IPS-18a (cell line): ENCODE measurements around the gene LPGAT1.

Experiments used
- H3K27ac ChIP-seq: one replicate; pipeline ENCODE4 v1.5.1; 2013; ENCODE audit warnings: low read length
- H3K27me3 ChIP-seq: one replicate; pipeline ENCODE4 v1.6.1; 2013; ENCODE audit warnings: mild to moderate bottlenecking, low read length; ENCODE audit not compliant: control insufficient read depth, insufficient read depth
- H3K36me3 ChIP-seq: one replicate; pipeline ENCODE4 v1.6.1; 2013; ENCODE audit warnings: low read depth, low read length; ENCODE audit not compliant: control insufficient read depth
- H3K4me1 ChIP-seq: one replicate; pipeline ENCODE4 v1.6.1; 2013; ENCODE audit warnings: low read depth, low read length; ENCODE audit not compliant: control insufficient read depth
- H3K4me3 ChIP-seq: one replicate; pipeline ENCODE4 v1.5.1; 2013; ENCODE audit warnings: low read length
- H3K9ac ChIP-seq: one replicate; pipeline ENCODE4 v1.6.1; 2013; ENCODE audit warnings: mild to moderate bottlenecking, low read length, moderate library complexity
- H3K9me3 ChIP-seq: one replicate; pipeline ENCODE4 v1.6.1; 2013; ENCODE audit warnings: low read depth, low read length; ENCODE audit not compliant: control insufficient read depth

LPGAT1 gene

DNA sequence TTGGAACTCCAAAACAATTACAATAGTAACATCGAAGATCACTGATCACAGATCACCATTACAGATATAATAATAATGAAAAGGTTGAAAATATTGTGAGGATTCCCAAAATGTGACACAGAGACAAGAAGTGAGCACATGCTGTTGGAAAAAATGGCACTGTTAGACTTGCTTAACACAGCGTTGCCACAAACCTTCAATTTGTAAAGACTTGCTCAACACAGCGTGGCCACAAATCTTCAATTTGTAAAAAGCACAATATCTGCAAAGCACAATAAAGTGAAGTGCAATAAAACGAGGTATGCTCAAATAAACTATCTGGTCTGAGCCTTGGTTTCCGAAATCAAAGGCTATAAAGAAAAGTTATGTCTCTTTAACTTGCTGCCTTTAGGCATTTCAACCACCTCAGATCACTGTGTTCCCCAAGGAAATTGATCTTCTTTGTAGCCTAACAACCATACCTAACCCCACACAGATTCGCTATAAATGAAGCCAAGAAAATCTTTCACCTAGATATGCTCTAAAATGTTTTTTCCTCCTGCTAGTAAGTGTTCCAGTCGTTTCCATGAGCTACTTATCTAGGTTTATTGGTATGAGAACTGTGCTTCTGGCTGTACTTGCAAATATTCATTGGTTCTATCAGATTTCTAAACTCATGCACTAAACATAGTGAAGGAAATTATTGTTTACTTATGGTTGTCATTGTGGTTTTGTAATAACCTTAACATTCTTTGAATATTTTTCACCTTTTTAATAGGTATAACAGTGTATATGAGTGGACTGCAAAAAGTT is 13.1 kb upstream of the LPGAT1 start:
- Histone ChIP-seq H3K36me3 (no peaks in the 10 kb centered on the region), H3K4me1 (no peaks in the 10 kb centered on the region), H3K27me3 (no peaks in the 10 kb centered on the region), H3K4me3 (no peak overlapping the region), H3K9me3 (no peaks in the 10 kb centered on the region), H3K27ac (no peak overlapping the region), H3K9ac (no peak overlapping the region)

DNA sequence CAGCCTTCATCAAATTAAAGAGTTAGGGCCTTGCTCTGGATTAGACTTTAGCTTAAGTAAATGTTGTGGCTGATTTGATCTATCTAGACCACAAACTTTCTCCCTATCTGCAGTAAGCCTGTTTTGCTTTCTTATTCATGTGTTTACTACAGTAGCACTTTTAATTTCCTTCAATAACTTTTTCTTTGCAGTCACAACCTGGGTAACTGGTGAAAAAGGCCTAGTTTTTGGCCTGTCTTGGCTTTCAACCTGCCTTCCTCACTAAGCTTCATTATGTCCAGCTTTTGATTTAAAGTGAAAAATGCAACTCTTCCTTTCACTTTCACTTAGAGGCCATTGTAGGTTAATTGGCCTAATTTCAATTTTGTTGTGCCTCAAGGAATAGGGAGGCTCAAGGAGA is 12.5 kb upstream of the LPGAT1 start:
- H3K9ac ChIP-seq, result no peak overlapping the region
- H3K27ac ChIP-seq, result no peak overlapping the region
- H3K4me3 ChIP-seq, result no peak overlapping the region

DNA sequence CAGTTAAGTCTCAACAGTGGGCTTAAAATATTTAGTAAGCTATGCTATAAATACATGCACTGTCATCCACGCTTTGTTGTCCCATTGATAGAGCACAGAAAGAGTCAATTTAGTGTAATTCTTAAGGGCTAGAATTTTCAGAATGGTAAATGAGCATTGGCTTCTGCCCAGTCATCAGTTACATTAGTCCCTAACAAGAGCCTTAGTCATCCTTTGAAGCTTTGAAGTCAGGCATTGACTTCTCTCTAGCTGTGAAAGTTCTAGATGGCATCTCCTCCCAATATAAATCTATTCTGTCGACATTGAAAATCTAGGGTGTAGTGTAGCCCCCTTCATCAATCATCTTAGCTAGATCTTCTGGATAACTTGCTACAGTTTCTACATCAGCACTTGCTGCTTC is 12.0 kb upstream of the LPGAT1 start:
- H3K4me1 ChIP-seq, result no peaks in the 10 kb centered on the region
- no peaks in the 10 kb centered on the region for H3K9me3 ChIP-seq
- H3K27ac ChIP-seq, result no peak overlapping the region
- H3K27me3 ChIP-seq, result no peaks in the 10 kb centered on the region
- no peaks in the 10 kb centered on the region for H3K36me3 ChIP-seq
- no peak overlapping the region for H3K9ac ChIP-seq
- H3K4me3 ChIP-seq, result no peak overlapping the region

More for the DNA sequence above, 12.5 kb upstream of the LPGAT1 start:
- Histone ChIP-seq H3K9me3 (no peaks in the 10 kb centered on the region), H3K27me3 (no peaks in the 10 kb centered on the region), H3K36me3 (no peaks in the 10 kb centered on the region), H3K4me1 (no peaks in the 10 kb centered on the region)

- no peak overlapping the region for H3K9ac ChIP-seq
- no peaks in the 10 kb centered on the region for H3K27me3 ChIP-seq
- no peaks in the 10 kb centered on the region for H3K36me3 ChIP-seq
- H3K4me1 ChIP-seq, result no peaks in the 10 kb centered on the region
- no peak overlapping the region for H3K4me3 ChIP-seq
- no peaks in the 10 kb centered on the region for H3K9me3 ChIP-seq
- H3K27ac ChIP-seq, result no peak overlapping the region
These were observed 8.5 kb upstream of the LPGAT1 start for GRCh38 chr1:211839106-211839505.

GRCh38 chr1:211833174-211833820 is 2.7 kb upstream of the LPGAT1 start:
- no peak overlapping the region for H3K9ac ChIP-seq
- H3K4me1 ChIP-seq, result peaks cover 10% of the 10 kb centered on the region
- H3K9me3 ChIP-seq, result no peaks in the 10 kb centered on the region
- no peak overlapping the region for H3K27ac ChIP-seq
- no peaks in the 10 kb centered on the region for H3K36me3 ChIP-seq
- no peak overlapping the region for H3K4me3 ChIP-seq
- H3K27me3 ChIP-seq, result peaks cover 15% of the 10 kb centered on the region

DNA sequence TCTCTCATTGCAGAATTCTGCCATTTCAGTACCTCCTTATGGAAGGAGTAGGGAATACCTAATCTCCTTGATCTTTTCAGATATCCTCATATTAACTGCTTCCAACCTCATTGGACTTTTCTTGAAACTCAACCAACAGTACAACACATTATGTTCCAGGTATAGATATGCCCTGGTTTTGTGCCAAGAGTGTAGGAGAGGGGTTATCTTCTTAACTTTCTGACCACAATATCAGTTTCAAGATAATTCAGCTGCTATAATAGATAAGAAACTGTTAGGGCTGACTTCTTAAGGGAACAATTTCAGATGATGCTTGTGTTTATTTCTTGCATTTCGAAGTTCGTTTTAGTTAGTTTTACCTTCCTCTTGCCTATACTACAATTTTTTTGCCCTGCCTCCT is 2.1 kb upstream of the LPGAT1 start:
- Histone ChIP-seq H3K4me3 (no peak overlapping the region), H3K27ac (no peak overlapping the region), H3K4me1 (peaks cover 10% of the 10 kb centered on the region), H3K9me3 (no peaks in the 10 kb centered on the region), H3K9ac (no peak overlapping the region), H3K36me3 (no peaks in the 10 kb centered on the region), H3K27me3 (peaks cover 15% of the 10 kb centered on the region)

GRCh38 chr1:211831558-211832323 is 1.2 kb upstream of the LPGAT1 start:
- Histone ChIP-seq H3K9ac (no peak overlapping the region), H3K27me3 (peaks cover 15% of the 10 kb centered on the region), H3K4me3 (no peak overlapping the region), H3K36me3 (no peaks in the 10 kb centered on the region), H3K27ac (no peak overlapping the region), H3K9me3 (no peaks in the 10 kb centered on the region), H3K4me1 (peaks cover 10% of the 10 kb centered on the region)

DNA sequence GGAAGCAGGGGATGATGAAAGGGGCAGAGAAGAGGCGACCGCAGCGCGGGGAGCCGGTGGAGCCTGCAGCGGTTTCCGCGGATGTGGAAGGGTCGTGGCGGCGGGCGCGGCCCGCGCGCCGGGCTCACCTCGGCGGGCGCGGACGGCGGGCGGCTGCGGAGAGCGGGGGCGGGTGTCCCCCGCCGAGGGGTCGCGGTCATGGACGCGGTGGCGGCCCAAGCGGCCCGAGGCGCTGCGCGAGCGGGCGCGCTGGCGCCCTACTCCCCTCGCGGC is 572 bp downstream of the LPGAT1 start:
- Histone ChIP-seq H3K4me1 (peaks cover 10% of the 10 kb centered on the region), H3K27ac (no peak overlapping the region), H3K4me3 (peak overlapping the region; percentile 78), H3K36me3 (no peaks in the 10 kb centered on the region), H3K9me3 (no peaks in the 10 kb centered on the region), H3K9ac (peak overlapping the region; percentile 42), H3K27me3 (peaks cover 15% of the 10 kb centered on the region)

DNA sequence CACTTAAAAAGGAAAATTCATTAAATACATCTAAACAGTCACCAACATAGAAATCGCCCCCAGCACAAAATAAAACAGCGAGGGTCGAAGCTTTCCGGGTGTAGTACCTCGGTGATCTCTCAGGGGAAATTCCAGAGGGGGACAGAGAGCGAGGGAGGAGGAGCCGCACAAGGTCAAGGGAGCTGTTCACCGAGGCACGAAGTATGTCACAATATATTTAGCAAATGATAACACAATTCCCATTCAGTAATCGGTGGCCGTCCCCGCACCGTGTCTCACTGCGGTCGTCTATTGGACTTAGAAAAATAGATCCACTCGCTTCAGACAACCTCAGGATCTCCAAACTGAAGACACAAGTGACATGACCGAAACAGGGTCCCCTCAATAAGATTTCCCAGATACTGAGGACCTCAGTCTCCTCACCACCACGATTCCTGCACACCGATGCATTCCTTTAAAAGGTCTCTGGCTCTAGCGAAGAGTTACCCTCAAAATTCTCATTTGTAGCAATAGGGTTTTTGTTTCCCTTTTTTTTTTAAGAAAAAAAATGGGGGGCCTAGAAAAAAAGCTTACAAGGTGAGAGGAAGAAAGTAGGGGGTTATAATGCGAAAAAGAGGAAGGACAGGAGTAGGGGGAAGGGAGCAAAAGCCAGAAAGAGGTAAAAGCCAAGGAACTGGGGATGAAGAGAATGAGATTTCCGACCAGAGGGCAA is 1.1 kb downstream of the LPGAT1 start:
- Histone ChIP-seq H3K27ac (no peak overlapping the region), H3K9me3 (no peaks in the 10 kb centered on the region), H3K9ac (peak overlapping the region; percentile 42), H3K27me3 (peaks cover 15% of the 10 kb centered on the region), H3K4me1 (peaks cover 10% of the 10 kb centered on the region), H3K4me3 (peak overlapping the region; percentile 78), H3K36me3 (no peaks in the 10 kb centered on the region)

DNA sequence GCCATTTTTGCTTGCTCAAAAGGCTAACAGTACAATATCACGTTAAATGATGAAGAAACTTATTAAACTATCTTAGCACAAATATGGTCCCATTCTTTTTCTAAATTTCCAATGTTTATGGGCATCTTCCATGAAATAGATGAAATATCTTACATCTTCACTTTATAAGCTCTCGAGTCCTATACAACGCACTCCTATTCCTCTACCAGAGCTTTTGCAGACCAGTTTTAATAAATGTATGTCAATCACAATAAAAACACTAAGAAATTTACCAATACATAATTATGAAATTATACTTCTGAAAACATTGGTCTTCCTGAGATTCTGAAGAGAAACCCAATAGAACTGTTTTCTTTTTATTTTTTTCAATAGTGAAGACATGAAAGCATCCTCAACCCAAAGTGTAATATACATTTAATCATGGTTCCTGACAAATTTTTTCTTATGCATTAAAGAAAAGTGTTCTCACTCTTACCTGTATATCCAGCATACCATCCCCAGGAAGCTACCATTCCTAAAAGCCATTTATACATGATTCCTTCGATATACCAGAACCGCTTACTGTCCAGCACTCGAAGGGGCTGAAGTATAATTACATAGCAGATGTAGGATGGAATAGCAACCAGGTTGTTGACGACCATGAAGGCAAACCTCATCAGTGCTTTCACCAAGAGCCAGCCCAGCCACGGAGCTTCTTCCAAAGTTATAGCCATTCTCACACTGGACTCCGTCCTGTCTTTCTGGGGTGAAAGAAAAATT is 1.8 kb downstream of the LPGAT1 start:
- Histone ChIP-seq H3K27me3 (peaks cover 15% of the 10 kb centered on the region), H3K27ac (no peak overlapping the region), H3K36me3 (no peaks in the 10 kb centered on the region), H3K4me1 (peaks cover 10% of the 10 kb centered on the region), H3K4me3 (peak overlapping the region; percentile 78), H3K9me3 (no peaks in the 10 kb centered on the region), H3K9ac (no peak overlapping the region)

- no peaks in the 10 kb centered on the region for H3K9me3 ChIP-seq
These were observed 3.5 kb downstream of the LPGAT1 start for GRCh38 chr1:211827051-211827450.

More at GRCh38 chr1:211827051-211827450, 3.5 kb downstream of the LPGAT1 start:
- no peak overlapping the region for H3K27ac ChIP-seq
- no peaks in the 10 kb centered on the region for H3K36me3 ChIP-seq
- peaks cover 10% of the 10 kb centered on the region for H3K4me1 ChIP-seq
- H3K9ac ChIP-seq, result no peak overlapping the region
- no peak overlapping the region for H3K4me3 ChIP-seq
- H3K27me3 ChIP-seq, result peaks cover 15% of the 10 kb centered on the region
